Stimulated activated CD4-positive, alpha-beta T cell treated with anti-CD3 and anti-CD28 coated beads, Interleukin-1b, Interleukin-23, amount 100 ng/mL, for 4 hours (primary cell): ENCODE results near the gene SERBP1.
"Not testable (repeated sequence)": the region's sequence is repeated elsewhere in the genome, so short reads cannot be mapped to it uniquely, and the experiment has no call there.

Experiments
- DNase-seq, 2 donors: peaks; one replicate each; pipeline ENCODE4 v3.0.0-alpha.2; 2020; ENCODE audit warnings: low read depth in 2 of 2

The SERBP1 gene

DNA sequence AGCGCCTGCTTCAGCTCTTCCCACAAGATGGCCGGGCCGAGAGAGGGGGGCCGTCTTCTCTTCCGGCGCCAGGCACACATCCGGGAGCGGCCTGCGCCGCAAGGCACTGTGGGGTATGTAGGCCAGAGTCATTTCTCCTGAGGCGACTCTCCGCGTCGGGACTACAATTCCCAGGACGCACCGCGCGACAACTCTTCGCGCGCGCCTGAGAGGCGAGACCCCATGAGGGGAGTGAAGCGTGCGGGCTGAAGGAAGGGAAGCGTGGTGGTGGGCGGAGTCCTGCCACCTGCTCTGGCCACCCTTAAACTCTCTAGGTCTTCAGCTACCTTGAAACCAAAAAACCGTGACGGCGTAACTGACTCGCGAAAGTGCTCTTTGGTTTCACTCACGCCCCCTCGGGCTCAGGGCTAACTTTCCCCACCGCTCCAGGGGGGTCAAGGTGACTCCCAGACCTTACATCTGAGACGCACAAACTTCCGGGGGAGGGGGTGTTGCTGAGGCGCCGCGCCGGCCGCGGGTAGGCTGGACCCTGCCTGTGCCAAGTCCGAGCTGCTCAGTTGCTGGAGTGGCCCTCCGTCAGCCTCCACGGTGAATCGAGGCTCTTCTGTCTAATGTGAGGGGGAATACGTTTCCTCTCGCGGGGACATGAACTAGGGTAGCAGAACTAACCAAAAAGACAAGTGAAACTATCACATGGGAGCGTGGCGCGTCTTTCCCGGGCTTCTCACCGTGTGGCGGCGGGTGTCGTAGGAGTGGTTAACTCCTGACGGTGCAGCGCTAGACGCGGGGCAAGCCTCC is at the start of gene SERBP1:
TSS of gene SERBP1 (minus strand) at position 45 of the 798 bp plus-strand sequence. CDS start 102 bp downstream, outside the sequence.
- peak; percentile 86 to 90 for DNase-seq

DNA sequence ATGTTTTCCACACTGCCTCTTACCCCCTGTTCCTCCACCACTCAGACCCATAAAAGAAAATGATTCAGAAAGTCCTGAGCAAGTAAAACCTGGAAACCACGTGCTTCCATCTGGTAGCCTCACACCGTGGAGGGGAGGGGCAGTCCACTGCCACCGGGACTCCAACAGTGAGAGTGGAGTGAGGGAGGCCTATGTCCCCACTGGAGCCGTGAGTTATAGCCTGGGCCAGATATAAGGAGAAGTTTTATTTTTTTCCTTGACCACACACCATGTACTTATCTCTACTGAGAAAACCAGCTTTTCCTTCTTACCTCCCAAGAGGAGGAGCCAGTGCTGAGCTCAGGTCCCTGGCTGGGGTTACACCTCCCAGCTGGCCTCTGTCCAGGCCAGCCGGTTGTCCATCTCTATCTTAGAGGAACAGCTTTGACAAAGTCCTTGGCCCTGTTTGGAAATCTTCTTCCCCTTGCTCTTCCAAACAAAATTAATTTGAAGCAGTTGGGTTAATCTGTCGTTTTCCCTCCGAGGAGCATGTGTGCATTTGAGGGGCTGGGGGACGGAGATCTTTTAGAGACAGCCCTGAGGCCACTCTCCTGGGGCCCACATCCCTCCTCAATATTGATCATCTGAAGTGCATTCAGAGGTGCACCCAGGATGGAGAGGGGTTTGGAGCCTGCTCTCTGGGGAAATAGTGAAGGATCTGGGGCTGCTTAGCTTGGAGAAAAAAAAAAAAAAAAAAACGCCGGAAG is 49.1 kb upstream of the SERBP1 start:
- DNase-seq: no peak

DNA sequence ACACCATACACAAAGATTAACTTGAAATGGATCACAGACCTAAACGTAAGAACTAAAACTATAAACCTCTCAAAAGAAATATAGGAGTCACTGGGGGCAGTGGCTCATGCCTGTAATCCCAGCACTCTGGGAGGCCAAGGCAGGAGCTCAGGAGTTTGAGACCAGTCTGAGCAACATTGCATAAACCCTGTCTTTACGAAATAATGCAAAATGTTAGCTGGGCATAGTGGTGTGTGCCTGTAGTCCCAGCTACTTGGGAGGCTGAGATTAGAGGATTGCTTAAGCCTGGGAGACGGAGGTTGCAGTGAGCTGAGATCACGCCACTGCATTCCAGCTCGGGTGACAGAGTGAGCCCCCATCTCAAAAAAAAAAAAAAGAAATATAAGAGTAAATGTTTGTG is 46.7 kb upstream of the SERBP1 start:
- DNase-seq: no peak

DNA sequence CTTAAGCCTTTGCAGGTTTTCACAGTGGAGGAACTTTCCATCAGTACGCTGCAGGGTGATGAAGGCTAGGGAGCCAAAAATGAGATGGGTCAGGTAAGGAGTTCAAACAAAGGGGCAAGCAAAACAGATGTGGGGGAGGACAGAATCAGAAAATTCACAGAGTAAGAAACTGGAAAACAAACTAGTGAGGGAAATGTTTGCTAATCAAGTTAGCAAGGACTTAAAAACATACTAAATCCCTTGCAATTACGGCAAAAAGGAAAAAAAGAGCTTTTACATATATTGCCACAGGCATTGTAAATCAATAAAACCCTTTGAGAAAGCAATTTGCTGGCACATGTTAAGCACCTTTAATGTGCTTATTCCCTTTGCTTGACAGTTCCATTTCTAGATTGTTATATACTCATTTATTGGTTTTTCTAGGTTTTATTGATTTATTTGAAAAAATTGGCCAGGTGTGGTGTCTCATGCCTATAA is 45.8 kb upstream of the SERBP1 start:
- DNase-seq: no peak

DNA sequence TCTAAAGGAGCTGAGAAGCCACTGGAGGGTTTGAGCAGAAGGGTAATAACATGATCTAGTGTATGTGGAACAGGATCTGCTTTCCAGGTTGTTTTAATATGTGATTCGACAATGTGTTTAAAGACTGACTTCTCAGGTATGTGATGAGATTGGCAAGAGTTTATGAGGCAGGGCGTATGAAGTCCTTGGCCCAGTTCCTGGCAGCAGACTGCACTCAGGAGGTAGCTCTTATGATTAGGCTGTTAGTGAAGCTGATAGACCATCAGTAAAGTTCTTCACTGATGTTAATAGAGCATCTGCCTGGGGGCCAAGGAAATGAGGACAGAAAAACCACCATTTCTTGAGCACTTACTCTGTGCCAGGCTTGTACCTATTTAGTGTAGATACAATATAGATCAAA is 41.9 kb upstream of the SERBP1 start:
- DNase-seq: no peak

DNA sequence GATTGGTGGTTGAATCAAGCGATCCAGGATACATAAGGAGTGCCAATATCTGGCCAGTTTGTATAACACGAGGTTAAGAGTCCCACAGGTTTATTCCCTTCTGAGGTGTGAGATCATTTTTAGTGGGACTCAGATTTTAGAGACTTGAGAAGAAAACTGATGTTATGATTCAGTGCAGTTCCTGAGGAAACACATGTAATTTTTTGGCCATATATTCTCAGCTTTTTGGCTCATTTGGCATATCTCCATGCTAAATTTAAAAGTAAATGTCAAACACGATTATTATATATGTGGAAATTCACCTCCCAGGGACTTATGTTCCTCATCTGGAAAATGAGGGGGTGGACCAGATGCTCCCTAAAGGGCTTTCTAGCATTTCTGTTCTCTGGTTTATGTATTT is 39.2 kb upstream of the SERBP1 start:
- DNase-seq: no peak

DNA sequence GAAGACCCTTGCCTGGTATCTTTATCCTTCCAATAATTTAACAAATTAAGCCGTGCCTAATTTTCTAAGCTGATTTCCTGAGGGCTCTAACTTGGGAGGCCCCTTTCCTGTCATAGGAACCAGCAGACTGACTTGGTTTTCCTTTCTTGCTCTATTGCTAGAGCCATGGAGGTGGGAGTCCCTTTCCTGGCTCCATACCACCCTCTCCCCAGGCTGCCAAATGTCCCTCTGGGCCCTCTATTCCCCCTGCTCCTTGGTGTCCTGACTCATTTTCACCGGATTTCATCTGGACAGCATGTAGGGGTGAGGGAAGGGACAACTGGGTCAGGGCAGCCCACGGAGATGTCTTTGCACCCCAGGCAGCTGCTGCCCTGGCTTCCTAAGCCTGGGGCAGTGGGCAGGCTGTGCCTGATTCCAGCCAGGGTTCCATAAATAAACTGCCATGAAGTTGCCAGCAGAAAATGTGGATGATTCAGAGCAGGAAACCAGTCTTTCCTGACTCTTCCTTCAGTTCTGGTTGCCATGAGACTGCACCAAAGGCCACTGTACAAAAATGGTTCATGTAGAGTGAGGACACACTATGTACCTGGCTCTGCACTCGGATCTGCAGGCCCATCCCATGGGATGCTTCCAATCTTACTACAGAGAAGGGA is 38.0 kb upstream of the SERBP1 start:
- no peak for DNase-seq

DNA sequence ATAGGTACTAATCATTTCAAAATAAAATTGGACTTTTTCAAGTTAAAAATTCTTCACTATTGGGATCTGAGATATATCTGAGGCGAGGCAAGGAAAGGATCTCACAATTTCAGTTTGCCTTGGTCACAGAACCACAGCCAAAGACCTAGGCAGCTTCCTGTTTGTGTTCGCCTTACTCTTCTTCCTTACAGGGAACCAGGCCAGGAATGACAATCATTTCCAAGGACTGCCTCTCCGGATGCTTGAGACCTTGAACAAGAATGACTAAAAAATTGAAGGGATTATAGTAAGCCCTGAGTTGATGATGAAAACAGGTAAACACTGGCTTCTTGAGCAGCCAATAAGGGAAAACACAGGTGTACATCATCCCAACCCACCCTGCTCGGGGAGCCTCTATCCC is 35.2 kb upstream of the SERBP1 start:
- no peak for DNase-seq

DNA sequence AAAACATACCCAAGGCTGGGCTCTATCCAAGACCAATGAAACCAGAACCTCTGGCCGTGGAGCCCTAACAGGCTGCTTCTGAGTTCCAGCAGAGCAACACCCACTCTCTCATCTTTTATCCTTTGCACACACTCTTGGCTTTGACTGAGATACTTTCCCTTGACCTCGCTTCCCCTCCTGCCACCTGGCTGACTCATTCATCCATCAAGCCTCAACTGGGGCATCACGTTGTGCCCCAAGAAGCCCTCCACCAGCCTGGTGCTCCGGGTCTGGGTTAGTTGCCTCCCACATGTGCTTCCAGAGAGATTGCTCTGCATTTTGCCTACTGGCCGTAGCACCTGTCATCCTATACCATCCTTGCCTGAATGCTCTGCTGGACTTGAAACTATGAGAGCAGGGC is 34.5 kb upstream of the SERBP1 start:
- DNase-seq: no peak

DNA sequence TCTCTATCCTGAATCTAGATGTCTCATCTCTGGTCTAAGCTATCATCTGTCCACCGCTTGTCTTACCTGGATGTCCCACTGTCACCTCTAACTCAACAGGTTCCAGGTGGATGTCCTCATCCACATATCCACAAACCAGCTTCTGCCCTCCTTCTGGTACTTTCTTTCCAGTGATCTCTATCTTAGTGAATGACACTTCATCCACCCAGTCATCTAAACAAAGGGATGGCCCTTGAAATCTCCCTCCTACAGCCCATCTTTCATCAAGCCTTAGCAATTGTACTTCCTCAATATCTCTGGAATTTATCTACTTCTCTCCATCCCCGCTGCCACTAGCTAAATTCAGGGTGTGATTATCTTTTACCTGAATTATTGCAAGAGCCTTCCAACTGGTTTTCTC is 33.9 kb upstream of the SERBP1 start:
- no peak for DNase-seq

DNA sequence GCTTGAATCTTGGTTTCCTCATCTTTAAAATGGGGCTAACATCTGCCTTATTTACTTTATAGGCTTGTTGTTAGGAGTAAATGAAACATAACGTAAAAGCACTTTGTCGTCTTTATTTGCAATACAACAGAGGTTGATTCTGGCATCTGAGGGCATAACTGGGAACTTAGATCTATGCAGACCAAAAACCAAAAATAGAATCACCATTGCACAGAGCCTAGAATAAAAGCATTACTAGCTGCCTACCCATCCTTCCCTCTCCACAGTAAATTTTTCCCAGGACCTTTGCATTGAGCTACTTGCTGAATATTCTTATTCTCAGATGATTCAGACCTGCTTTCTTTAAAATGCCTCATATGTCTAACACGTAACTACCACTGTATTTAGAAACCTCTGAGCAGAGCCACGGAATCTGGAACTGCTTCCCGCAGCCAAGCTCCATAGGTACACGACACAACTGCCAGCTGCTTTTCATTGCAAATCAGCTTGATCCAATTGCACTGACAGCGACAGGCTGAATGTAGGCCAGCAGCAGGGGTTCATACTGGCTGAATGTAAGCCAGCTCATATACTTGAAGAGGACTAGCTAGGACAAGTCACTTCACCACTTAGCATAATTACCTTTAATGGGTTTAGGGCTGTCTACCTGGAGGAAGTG is 33.2 kb upstream of the SERBP1 start:
- no peak for DNase-seq

DNA sequence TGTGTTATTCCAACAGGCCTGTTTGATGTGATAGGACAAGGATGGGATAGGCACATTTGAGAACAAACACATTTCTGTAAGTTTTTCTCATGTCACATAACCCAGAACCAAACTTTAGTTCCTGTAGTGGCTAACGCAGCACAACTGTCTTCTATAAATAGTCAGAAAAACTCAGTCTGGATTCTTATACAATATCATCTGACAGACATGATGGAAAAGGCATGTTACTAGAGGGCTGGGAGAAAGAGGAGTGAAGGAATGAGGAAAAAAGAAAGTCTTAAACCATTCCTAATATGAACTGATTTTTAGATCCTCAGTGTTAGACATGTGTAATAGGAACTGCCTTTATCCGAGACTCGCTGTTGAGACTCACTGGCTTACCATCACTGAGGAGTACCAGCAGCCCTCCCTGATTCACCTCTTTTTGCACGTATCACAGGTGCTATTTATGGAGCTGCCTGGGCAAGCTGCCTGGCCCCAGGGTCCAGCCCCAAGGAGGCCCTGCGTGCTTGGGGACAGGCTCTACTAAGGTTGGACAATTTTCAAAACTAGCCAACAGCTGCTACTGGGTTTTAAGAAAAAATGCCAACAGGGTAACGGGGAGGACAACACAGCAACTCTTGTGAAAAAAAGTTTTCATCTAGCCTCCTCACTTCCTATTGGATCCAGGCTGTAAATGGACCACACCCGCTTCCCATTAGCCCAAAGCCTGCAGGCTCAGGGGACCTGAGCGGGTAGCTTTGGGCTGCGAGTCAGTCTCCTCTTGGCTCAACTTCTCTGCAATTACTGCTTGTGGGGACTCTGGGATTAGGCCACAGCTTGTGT is 30.7 kb upstream of the SERBP1 start:
- no peak for DNase-seq

DNA sequence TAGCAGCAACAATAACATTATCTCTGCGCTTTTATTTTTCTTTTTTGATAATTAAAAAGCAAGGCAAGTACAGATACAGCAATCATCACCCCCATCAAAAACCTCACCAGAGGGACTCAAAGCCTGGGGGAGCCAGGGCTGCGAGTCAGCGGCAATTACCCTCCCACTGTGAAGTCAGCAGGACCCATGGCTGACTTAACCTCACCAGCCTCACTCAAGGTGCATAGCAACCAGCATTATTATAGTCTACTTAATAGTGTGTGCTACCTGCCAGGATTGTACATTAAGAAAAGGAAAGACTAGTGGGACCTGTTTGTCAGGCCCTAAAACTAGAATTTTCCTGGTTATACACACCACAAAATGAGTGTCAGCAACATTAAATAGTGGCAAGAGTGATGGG is 28.9 kb upstream of the SERBP1 start:
- no peak for DNase-seq

DNA sequence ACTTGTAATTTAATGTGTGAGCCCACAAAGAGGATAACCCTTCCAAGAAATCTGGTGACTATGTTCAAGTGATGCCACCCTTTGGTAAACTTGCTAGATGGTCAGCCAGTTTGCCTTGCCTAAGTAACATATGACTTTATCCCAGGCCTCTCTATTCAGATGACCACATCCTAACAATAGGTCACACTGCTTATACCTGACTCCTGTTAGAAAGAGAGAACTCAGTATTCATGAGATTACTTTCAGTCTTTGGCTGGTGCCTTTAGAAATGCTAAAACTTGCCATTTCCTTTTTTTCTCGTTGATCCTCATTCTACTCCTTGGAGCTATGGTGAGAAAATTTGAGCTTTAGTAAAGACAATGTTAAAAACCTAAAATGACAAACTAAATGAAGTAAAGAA is 28.5 kb upstream of the SERBP1 start:
- DNase-seq: no peak

DNA sequence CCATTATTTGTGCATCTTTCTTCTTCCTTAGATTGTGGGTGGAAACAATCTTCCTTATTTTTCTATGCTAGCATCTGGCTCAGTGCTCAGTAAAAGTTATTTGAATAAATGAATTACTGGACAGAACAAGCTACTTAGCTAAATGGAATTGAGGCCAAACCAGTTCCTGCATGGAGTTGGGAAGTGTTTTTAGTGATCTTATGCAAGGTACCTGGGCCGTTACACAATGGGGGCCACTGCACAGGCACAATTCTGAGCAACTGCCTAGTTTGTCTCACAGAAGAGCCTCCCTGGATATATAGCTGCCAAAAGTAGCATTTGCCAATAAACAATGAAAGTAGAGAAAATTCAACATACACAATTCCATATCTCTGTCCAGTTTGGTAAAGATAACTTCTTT is 27.0 kb upstream of the SERBP1 start:
- DNase-seq: no peak

DNA sequence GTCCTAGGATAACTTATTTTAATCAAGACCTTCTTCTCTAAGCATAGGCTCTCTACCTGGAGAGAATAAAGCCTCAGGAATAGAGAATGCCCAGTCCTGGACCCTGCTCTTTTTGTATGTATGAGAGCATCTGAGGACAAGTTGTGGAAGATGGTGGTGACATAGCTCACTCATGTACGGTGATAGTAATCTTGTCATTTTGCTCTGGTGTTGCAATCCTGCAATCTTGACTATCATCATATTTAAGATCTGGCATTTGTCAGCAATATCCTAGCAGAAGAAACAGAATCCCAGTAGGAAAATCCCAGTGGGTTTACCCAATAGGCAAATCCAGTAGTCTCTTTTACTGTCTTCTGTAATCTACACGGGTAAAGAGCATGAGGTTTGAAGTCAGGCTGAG is 21.6 kb upstream of the SERBP1 start:
- no peak for DNase-seq

DNA sequence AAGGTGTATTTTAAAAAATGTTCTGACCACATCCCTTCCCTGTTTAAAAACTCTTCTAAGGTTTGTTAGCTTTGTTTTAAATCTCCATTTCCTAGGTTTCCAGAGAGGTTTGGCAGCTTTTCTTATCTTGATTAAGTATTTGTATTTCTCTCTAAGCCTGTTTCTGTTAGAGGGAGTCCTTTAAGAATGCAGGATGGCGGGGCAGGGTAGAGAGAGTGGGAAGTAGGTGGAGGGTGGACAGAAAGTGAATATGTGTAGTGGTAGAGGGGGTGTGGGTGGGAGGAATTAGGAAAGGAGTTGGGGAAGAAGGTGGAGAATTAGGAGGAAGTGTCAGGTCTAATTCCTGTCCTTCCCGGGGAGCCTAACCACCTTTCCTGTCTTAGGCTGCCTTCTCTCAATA is 21.2 kb upstream of the SERBP1 start:
- DNase-seq: no peak

DNA sequence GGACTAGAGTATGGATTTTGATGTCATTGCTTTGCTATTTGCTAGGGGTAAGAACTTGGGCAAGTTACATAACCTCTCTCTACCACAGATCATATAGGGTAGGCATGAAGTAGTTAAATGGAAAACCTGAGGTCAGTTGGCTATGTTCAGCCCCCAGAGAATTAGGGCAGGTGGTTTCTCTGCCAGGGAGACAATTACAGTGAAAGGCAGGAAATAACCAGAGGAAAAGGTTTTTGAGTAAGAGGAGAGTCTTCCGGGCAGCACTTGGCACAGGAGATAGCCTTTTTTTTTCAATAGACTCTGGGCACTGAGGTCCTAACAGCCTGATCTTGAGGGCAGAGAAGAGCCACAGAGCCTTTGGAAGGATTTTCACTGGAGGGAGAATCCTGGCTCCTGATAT is 16.7 kb upstream of the SERBP1 start:
- DNase-seq: no peak

DNA sequence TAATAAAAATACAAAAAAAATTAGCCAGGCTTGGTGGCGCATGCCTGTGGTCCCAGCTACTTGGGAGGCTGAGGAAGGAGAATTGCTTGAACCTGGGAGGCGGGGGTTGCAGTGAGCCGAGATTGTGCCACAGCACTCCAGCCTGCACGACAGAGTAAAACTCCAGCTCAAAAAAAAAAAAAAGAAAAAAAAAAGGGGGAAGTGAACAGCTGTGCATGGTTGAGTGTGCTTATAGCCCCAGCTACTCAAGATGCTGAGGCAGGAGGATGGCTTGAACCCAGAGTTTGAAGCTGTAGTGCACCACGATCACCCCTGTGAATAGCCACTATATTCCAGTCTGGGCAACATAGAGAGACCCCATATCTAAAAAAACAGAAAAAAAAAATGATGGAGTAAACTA is 15.8 kb upstream of the SERBP1 start:
- DNase-seq: not testable (repeated sequence)

DNA sequence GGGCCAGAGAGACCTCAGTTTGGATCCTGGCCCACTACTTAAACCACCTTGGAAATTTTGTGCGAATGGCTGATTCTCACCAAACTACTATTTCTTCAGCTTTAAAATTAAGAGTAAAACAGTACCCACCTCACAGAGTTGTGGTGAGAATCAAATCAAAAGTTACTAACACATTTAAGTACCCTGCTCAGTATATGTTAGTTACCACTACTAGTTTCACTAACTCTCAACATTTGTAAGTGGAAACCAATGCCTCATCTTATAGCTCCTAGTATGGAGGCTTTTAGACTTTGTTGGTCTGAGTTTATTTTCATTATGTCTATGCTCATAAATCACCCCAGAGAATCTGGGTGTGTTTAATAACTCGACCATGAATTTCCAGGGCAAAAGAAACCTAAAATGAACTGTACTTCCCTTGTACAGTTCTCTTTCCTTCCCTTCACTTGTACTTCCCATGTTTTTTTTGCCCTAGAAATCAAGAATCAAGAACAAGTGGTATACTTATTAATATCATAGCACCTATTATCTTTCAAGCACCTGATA is 11.6 kb upstream of the SERBP1 start:
- no peak for DNase-seq

DNA sequence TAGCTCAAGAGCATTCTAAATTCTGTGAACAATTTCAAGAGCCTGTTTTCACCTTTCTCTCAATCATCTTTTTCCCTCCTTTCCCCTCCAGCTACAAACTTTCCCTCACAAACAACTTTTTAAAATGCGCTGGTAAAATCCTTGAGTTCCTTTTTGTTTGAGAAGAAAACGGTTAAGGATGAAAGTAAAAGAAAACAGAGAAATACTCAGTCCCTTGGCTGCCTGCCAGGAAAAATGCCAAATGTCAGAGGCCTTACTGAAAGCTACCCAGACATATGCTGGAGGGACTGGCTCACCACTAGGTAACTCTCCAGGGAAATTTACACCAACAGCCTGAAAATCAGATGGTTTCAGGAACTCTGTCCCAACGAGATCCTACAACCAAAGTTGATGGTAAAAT is 11.0 kb upstream of the SERBP1 start:
- DNase-seq: peak in 1 of 2 donors; percentile 27
